Renal cortex interstitium (tissue), 15 donors: ENCODE measurements around the gene IFI44L. TPM values are rescaled to one million over a fixed set of nuclear protein-coding genes. Genes with fewer than 3 reads are reported as not detected.

Experiments used
- DNase-seq, 11 donors: peaks; one replicate each; pipeline ENCODE4 v3.0.0-alpha.2; 2013; ENCODE audit warnings: low read depth in 9 of 11, low spot score in 4 of 11; ENCODE audit errors: extremely low read depth in 1 of 11
- long read RNA-seq, 16 experiments: transcript quantifications; one replicate each; lab custom pipeline, GENCODE V29; 2026
- polyA plus RNA-seq, 3 donors: library from polyadenylated mRNA; unstranded; fragments of 120-200 nt; gene quantifications; one replicate each; pipeline ENCODE4 v1.2.1, GENCODE V29; 2013; ENCODE audit not compliant: insufficient read length in 3 of 3

IFI44L gene
- 1 to 10 TPM; 5.4 to 9.7 (median 6.6) TPM for polyA plus RNA-seq
- long read RNA-seq, donor 1: 0 reads
- long read RNA-seq, donor 2: 0 reads
- long read RNA-seq, donor 3, full-length matches to known transcripts: 2 of 2 reads
- long read RNA-seq, donor 3, partial matches to known transcripts: 0 of 2 reads
- long read RNA-seq, donor 3, other reads (novel, unspliced or antisense): 0 of 2 reads
- long read RNA-seq, donor 4, full-length matches to known transcripts: 1 of 1 reads
- long read RNA-seq, donor 4, partial matches to known transcripts: 0 of 1 reads
- long read RNA-seq, donor 4, other reads (novel, unspliced or antisense): 0 of 1 reads
- long read RNA-seq, donor 5: 0 reads
- long read RNA-seq, donor 6: 0 reads
- long read RNA-seq, donor 7: 0 reads
- long read RNA-seq, donor 8, full-length matches to known transcripts: 1 of 1 reads
- long read RNA-seq, donor 8, partial matches to known transcripts: 0 of 1 reads
- long read RNA-seq, donor 8, other reads (novel, unspliced or antisense): 0 of 1 reads
- long read RNA-seq, donor 9: 0 reads
- long read RNA-seq, donor 10, full-length matches to known transcripts: 1 of 1 reads
- long read RNA-seq, donor 10, partial matches to known transcripts: 0 of 1 reads
- long read RNA-seq, donor 10, other reads (novel, unspliced or antisense): 0 of 1 reads
- long read RNA-seq, donor 11: 0 reads
- long read RNA-seq, donor 12: 0 reads
- long read RNA-seq, donor 13, full-length matches to known transcripts: 1 of 1 reads
- long read RNA-seq, donor 13, partial matches to known transcripts: 0 of 1 reads
- long read RNA-seq, donor 13, other reads (novel, unspliced or antisense): 0 of 1 reads
- long read RNA-seq, donor 14: 0 reads
- long read RNA-seq, donor 15: 0 reads
- long read RNA-seq, donor 16, full-length matches to known transcripts: 3 of 3 reads
- long read RNA-seq, donor 16, partial matches to known transcripts: 0 of 3 reads
- long read RNA-seq, donor 16, other reads (novel, unspliced or antisense): 0 of 3 reads

DNA sequence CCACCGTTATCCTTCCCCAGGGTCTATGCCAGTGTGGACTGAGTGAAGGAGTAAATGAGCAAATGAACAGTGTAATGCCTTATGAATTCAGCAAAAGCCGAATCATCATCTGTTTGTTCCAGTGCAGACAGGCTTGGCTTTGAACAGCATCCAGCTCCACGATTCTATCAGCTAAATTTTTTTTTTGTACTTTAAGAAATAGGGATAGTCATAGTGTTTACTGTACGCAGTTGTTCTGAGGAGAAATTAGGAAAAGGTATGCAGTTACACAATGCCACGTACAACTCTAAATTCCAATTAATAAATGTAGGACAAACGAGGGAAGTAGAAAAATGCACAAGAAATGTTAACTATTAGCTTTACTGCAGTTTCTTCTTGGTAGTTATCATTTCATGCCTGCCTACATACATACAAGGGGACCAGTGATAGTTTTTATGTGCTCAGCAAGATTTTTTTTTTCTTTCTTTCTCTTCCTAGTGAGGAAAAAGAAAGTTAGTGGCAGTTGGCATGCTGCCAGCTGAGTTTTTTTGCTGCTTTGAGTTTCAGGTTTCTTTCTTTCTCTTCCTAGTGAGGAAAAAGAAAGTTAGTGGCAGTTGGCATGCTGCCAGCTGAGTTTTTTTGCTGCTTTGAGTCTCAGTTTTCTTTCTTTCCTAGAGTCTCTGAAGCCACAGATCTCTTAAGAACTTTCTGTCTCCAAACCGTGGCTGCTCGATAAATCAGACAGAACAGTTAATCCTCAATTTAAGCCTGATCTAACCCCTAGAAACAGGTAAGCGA lies at the start of gene IFI44L:
Gene IFI44L (plus strand): TSS at position 646 of the 777 bp plus-strand sequence. CDS start 7,468 bp downstream, outside the sequence.
- DNase-seq: peak in 9 of 11 donors; percentile 23 to 55 (median 36)

DNA sequence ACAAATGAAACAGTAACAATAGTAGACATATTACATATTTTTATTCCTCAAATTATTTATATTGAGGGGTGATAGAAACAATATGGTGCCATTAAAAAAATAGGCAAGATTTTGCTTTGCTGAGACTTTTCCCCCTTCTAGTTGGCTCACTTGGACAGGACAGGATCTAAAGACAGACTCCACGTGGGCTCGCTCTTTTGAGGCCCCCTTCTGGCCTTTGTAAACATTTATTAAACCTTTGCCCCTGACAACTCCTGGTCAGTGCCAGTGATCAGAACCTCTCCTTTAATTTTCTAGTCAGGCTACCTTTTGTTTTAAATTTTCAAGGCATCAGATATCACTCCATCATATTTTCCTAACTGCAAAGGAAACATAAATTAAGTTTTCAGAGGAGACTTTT lies 49.7 kb upstream of the IFI44L start:
- no peak for DNase-seq

DNA sequence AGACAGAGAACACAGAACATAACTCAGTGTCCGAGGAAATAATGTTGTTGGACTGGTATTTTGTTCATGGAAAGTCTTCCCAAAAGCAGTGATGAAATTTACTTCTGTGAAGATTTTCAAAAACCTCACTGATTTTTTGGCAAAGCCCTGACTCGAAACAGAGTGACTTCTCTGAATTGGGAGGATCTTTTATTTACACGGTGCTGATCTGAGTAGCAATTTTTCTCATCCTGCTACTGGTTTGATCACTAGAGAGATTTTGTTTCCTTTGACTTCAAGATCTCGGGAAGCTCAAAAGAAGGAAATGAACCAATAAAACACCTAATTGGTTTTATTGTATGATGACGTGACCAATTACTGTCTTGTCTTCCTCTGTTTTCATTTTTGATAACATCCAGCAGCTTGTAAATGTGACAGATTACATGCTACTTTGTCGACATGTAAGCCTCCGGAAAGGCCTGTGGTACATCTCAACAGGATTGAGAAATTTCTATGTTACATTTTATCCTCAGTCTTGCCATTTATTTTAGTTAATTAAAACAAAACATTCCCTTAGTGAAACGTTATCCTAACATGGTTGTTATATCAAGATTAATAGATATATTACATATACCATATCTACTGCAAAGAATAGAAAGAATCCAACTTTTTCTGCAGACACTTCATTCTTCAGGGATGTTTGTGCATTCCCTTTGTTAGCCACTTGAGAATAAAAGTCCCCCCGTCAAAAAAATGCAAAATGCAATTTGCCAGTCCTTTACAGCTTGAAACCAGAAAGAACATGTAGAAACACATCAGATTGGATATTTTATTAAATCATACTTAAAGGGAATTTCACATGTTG lies 42.8 kb upstream of the IFI44L start:
- DNase-seq: no peak

DNA sequence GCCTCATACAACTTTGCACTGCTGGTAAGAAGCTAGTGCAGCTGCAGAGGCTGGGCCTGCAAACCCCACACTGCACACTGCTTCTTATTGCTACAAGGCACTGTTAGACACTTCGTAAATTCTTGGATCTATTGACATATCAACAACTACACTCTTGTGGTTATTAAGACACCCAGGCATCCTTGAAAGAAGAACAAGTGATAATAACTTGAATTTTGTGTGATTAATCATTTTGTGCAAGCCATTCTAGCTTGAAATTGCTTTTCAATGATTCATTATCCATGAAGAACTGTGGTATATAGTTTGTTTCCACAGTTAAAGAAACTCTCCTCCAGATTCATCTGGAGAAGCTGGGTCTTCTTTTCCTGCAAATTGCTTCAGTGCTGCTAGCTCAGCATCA lies 33.7 kb upstream of the IFI44L start:
- DNase-seq: no peak

DNA sequence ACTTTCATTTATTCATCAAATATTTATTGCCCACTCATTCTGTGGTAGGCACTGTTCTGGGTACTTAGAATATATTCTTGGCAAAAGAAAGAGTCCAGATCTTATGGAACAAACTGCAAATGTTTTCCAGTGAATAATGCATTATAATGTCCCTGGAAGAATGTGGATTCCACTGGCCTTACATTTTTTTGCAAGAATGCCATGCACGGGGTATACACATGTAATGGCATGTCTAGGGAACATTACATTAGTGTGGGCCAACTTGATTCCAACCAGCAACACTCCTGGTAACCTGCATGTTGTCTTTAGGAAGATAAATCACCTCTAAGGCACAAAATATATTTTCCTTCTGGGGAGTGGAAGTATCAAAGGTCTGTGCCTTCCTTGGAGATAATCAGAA lies 33.0 kb upstream of the IFI44L start:
- no peak for DNase-seq

DNA sequence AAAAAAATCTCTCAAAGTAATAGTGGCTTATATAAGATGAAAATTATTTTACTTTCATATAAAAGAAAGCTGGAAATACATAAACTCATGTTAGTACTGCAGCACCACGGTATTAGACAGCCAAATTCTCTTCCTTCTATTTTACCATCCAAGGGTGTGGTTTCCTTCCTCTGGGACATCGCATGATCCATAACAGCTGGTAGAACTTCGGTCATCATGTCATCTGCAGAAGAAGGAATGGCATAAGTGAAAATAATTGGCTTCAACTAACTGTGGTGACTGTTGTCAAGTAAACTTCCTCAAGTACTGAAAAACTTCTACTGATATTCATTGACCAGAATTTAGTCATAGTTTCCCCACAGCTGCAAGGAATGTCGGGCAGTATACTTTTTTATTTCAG lies 28.3 kb upstream of the IFI44L start:
- no peak for DNase-seq

DNA sequence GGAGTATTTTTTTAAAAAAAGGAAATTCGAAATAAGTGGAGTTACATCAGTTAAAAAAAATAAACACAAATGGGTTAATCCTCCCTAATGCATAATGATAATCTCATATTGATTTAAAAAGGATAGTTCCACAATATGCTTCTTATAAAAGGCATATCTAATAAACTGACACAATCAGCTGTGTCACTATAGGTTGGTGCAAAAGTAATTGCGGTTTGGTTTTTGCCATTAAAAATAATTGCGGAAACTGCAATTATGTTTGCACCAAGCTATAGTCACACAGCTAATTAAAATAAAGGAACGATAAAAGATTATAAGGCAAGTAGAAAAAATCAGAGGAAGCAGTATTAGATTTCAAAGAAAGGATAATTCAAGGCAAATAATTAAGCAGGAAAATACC lies 21.0 kb upstream of the IFI44L start:
- no peak for DNase-seq

DNA sequence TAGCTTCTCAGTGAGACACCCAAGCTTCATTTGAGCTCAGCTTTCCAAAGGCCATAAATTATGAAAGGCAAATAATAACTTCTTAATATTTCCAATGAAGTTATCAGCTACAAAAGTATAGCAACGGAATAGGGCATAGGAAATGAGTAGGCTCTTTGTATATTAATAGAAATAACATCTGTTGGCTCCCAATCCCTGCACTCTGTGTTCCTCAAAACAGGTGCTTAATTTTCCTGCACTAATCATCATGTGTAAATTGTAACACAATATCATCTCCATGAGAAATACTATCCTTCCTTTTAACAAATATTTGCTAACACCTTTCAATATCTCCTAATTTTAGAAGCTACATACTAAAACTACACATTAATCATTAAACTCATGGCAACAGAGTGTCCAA lies 19.2 kb upstream of the IFI44L start:
- no peak for DNase-seq

DNA sequence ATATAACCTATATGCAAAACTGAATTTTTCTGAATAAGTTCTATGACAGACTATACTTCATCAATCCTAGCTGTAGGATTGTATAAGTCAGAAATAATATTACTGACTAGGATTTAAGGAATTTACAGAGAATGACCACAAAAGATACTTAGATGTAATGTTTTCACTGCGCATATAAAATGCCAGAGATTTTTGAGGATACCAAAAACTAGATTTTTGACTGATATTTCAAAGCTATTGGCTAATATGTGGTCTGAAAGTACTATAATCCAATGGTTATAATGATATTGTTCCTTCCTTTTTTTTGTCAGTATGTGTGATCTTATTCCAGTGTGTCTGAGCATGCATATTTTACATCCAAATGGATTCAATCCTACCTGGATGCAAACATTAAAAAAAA lies 17.0 kb upstream of the IFI44L start:
- no peak for DNase-seq

DNA sequence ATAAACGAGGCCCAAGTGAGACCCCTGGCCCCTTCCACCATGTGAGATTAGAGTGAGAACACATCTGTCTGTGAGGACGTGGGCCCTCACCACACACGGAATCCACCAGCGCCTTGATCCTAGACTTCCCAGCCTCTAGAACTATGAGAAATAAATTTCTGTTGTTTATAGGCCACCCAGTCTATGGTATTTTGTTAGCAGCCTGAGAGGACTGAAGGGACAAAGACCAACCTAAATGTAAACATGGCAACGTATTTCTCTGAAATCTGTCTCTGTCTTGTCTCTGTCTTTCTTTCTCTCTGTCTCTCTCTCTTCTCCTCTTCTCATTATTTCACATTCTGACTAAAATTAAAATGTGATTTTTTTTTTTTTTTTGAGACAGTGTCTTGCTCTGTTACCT lies 15.6 kb upstream of the IFI44L start:
- DNase-seq: no peak

DNA sequence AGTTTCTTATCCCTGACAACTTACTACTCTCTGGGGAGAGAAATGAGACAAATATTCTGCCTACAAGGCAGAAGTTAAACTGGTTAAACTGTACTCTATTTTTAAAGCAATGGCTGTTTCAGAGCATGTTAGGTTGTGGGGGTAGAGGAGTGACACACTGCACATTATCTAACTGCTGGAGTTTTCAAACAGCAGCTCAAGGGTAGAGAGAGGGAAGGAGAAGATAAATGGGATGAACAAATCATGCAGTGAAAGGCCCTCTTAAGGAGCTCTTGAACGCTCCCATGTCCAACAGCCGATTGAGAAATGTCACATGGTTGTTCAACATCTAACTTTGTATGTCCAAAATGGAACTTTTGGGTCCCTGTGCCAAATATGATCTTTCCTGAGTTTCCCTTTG lies 14.0 kb upstream of the IFI44L start:
- DNase-seq: no peak

DNA sequence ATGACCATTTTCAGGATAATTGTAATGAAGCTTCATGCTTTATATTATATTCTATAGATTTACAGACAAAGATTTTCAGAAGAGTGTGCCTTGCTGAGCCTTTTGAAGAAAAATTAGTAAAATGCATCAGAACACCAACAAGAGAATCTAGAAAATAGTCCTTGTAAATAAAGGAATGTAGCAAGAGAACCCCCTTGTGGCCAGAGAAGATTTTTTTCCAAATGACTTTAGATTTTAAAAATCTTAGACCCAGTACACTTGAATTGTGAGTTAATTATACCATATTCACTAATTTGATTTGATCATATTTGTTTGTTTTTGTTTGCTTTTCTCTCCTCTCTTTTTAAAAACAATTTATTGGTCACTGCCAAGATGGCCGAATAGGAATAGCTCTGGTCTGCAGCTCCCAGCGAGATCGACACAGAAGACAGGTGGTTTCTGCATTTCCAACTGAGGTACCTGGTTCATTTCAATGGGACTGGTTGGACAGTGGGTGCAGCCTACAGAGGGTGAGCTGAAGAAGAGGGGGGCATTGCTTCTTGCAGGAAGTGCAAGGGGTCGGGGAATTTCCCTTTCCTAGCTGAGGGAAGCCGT lies 12.8 kb upstream of the IFI44L start:
- DNase-seq: no peak

DNA sequence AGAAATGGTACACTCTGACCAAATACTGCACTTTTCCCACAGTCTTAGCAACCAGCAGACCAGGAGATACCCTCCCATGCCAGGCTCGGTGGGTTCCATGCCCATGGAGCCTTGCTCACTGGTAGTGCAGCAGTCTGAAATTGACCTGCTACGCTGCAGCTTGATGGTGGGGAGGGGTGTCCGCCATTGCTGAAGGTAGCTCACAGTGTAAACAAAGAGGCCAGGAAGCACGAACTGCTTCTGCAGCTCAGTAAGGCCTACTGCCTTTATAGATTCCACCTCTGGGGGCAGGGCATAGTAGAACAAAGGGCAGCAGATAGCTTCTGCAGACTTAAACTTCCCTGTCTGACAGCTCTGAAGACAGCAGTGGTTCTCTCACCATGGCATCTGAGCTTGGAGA lies 12.3 kb upstream of the IFI44L start:
- no peak for DNase-seq

DNA sequence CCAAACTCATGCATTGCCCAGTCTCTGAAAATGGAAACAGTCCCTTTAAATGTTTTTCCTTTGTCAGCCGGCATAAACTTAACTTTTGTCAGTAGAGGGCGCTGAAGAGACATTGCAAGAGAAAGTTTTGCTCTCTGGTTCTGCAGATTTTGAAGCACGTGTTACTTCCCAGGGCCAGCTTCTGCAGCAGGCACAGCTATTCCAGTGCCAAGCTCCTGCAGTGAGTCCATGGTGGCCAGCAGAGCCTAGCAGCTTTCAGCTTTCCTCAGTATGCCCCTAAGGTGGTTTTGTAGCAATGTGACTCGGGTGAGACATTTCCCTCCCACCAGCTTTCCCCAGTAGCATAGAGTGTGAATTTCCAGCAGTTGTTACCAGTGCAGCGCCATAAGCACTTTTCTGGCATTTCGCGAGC lies 2.6 kb upstream of the IFI44L start:
- DNase-seq: peak; percentile 68 to 92 (median 81)

DNA sequence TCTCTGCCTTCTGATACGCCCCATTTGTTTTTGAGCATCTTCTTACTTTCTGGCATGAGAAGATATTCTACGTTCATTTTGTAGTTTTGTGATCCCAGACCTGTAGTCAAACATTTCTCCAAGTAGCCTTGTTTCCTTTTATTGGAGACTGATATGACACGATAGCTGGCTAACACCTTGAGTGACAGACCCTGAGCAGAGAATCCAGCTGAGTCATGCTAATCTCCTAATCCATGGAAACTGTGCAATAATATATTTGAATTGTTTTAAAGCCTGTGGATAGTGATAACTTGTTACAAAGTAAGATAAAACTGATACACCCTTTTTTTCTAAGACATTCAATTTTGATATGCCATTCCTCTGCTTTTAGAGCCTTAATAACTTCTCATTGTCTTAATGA lies 1.2 kb upstream of the IFI44L start:
- DNase-seq: no peak

DNA sequence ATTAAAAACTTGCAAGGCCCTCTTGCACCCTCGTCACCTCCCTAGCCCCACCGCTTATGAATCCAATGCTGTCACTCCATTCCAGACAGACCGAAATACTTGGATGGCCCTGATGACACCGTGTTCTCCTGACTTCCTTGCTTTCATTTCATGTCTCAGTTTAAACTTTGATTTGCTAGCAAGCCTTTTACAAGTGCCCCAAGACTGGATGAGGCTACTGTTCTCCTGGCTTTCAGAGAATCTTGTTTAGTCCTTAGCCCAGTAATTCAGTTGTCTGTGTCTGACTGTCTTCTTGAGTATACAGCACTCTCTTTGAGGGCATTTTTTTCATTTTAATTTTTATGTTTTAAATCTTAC lies 824 bp upstream of the IFI44L start:
- no peak for DNase-seq

DNA sequence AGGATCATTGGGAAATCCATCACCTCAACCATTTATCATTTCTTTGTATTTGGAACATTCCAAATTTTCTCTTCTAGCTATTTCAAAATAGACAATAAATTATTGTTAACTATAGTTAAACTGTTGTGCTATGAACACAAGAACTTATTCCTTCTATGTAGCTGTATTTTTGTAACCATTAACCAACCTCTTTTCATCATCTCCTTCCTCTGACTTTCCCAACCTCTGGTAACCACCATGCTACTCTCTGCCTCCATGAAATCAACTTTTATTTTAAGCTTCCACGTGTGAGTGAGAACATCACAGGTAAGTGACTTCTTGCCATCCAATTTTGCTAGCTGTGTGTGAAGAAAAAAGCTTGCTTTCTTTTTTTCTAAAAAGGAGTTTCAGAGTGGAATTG lies 418 bp downstream of the IFI44L start:
- DNase-seq: no peak

DNA sequence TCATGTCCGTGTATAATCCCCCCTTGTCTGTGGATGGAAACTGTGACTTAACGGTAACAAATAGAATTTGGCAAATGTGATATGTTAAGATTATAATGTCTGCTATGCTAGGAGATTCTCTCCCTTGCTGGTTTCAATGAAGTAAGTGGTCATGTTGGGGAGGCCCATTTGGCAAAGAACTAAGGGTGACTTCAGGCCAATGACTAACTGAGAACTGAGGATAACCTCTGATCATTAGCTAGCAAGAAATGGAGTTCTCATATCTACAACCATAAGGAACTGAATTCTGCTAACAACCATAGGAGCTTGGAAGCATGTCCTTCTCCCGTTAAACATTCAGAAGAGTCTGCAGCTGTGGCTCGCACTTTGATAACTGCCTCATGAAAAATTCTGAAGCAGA lies 2.3 kb downstream of the IFI44L start:
- no peak for DNase-seq
